ENCODE measurements around the gene SDCCAG8.

- TF ChIP-seq CTCF (conservative IDR thresholded peaks at IDR 0.05) (no peak), ZFX (IDR thresholded peaks at IDR 0.05) (no peak)
Measured at GRCh38 chr1:243288062-243288461, 32.2 kb downstream of the SDCCAG8 start.

All from C4-2B (cell line).